ENCODE data around the gene TMEM200B.

GRCh38 chr1:29126198-29126597 lies 2.5 kb upstream of the TMEM200B start:
- TF ChIP-seq CTCF (IDR thresholded peaks at IDR 0.05) (no peak), POLR2A (IDR thresholded peaks at IDR 0.05) (no peak)

All from testis (tissue), 2 donors.